GM13977 (cell line): ENCODE measurements around the gene IPO9.

Experiments used
- DNase-seq: peaks from one replicate; pipeline ENCODE4 v3.0.0; 2012; ENCODE audit warnings: low spot score
- in situ Hi-C: fragments of 300-500 bp; cut with MboI; formaldehyde crosslinking; loops from one replicate; pipeline ENCODE4 v1.12.0; 2022; ENCODE audit warnings: low sequenced_read_pairs, low pct_unique_long_range_greater_than_20kb, mixed read lengths, inconsistent platforms; ENCODE audit not compliant: unreplicated experiment
- TF ChIP-seq, protein P1 (sequence below): IDR thresholded peaks from 2 replicates; pipeline ENCODE4 v1.5.1; 2012; ENCODE audit warnings: mild to moderate bottlenecking, control low read depth; ENCODE audit not compliant: insufficient read depth; ENCODE audit errors: extremely low read depth, missing control alignments

IPO9 gene

DNA sequence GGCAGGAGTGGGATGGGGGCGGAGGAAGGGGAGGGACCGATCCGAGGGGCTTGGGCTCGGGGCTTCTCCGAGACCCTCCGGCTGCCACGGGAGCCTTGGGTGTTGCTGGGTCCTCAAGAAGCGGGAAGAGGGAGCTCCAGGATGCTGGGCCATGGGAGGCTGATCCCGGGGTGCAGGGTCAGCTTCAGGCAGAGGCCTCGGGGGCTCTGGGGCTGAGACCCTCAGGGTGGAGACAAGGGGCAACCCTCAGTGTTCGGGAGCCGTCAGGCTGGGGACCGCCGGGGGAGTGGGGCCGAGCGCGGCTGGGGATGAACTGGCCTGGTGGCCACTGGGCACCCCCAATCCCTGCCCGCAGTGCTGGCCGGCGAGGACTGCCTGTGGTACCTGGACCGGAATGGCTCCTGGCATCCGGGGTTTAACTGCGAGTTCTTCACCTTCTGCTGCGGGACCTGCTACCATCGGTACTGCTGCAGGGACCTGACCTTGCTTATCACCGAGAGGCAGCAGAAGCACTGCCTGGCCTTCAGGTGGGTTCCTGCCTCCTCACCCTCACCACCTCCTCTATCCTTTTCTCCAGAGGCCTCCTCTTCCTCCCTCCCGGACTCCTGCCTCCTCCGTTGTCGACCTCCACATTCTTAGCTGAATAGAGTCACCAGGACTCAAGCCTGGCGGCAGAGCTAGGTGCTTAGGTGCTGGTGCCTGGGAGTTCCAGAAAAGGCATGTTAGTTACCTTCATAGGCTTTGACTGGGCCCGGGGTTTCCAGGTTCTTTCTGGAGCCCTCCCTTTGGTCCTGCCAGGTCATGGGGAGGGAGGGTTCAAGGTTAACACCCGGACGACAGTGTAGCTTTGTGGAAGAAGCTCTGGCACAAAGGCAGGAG, 60.4 kb downstream of the IPO9 start:
- DNase-seq, result peak; percentile 37
- TF ChIP-seq, protein P1, sequence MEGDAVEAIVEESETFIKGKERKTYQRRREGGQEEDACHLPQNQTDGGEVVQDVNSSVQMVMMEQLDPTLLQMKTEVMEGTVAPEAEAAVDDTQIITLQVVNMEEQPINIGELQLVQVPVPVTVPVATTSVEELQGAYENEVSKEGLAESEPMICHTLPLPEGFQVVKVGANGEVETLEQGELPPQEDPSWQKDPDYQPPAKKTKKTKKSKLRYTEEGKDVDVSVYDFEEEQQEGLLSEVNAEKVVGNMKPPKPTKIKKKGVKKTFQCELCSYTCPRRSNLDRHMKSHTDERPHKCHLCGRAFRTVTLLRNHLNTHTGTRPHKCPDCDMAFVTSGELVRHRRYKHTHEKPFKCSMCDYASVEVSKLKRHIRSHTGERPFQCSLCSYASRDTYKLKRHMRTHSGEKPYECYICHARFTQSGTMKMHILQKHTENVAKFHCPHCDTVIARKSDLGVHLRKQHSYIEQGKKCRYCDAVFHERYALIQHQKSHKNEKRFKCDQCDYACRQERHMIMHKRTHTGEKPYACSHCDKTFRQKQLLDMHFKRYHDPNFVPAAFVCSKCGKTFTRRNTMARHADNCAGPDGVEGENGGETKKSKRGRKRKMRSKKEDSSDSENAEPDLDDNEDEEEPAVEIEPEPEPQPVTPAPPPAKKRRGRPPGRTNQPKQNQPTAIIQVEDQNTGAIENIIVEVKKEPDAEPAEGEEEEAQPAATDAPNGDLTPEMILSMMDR, result no peak
- in situ Hi-C loops, result no loop called here

DNA sequence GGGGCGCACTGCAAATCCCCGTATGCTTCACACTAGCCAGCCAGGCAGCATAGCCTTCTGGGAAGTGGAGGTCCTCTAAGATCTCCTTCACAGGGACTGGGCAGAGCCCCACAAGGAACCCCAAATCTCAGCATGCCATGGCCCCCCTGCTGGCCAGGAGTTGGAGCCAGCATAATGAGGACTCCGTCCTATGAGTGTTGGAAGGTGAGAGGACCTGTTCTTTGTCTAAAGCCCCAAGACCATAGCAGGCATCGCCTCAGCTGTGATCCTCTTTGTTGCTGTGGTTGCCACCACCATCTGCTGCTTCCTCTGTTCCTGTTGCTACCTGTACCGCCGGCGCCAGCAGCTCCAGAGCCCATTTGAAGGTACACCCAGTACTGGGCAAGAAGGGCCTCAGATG, 61.3 kb downstream of the IPO9 start:
- DNase-seq, result peak; percentile 6
- in situ Hi-C loops, result loop anchor here (10.0 kb wide), 1 partner anchor 245 kb away; no protein-coding TSS in a partner anchor
- TF ChIP-seq, protein P1, result no peak

DNA sequence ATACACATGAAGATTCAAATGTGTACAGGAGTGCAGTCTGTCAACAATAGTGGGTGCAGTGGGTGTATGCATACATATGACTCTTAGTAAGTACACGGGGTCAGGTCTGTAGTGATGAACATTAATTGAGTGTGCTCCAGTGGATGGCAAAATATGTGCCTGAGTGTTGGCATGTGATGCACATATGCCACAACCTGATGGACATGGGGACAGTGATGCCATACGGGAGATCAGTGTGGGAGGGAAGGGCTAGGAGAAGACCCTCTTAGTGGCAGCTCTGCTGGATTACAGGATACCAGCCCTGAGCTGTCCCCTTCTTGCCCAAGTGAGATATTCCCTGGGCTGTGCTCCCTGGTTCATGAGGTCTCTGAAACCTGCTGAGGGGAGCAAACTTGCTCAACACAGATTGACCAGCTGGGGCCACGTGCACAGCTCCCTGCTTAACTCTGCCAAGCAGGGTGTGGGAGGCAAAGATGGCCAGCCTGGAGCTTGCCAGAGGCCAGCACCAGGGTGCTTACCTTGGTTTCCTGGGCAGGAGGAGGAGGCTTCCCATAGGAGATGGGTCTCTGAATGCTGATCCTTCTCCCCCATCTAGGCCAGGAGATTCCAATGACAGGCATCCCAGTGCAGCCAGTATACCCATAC, 62.0 kb downstream of the IPO9 start:
- in situ Hi-C loops, result loop anchor here (10.0 kb wide), 1 partner anchor 244 kb away; no protein-coding TSS in a partner anchor
- TF ChIP-seq, protein P1, result no peak
- peak; percentile 21 for DNase-seq

DNA sequence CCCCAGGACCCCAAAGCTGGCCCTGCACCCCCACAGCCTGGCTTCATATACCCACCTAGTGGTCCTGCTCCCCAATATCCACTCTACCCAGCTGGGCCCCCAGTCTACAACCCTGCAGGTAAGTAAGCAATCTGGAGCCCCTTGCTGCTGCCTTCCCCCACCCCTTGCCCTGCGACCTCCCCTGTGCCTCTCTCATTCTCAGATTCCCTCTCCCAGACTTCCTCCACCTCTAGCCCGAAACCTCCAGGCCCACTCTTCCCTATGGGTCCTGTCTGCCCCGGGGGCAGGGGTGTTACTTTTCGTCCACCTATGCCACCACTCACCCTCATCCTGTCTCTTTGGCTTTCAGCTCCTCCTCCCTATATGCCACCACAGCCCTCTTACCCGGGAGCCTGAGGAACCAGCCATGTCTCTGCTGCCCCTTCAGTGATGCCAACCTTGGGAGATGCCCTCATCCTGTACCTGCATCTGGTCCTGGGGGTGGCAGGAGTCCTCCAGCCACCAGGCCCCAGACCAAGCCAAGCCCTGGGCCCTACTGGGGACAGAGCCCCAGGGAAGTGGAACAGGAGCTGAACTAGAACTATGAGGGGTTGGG, 62.6 kb downstream of the IPO9 start:
- peak; percentile 3 for DNase-seq
- in situ Hi-C loops, result loop anchor here (10.0 kb wide), 1 partner anchor 243 kb away; no protein-coding TSS in a partner anchor
- TF ChIP-seq, protein P1, result no peak

DNA sequence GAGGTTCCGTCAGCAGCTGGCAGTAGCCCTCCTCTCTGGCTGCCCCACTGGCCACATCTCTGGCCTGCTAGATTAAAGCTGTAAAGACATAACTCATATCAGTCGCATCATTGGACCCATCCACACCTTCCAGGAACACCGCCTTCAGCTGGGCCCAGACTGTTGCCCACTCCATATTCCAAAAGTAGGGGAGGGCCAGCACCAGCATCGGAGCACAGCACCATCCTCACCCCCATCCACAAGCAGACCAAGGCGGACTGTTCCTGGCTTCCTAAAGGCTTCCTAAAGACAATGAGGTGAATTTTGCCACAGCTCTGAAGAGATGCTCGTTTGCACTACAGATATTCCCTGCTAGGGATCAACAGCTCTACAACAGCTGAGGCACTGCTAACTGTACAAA, 63.3 kb downstream of the IPO9 start:
- TF ChIP-seq, protein P1, result no peak
- DNase-seq, result peak; percentile 4
- in situ Hi-C loops, result loop anchor here (10.0 kb wide), 1 partner anchor 243 kb away; no protein-coding TSS in a partner anchor

DNA sequence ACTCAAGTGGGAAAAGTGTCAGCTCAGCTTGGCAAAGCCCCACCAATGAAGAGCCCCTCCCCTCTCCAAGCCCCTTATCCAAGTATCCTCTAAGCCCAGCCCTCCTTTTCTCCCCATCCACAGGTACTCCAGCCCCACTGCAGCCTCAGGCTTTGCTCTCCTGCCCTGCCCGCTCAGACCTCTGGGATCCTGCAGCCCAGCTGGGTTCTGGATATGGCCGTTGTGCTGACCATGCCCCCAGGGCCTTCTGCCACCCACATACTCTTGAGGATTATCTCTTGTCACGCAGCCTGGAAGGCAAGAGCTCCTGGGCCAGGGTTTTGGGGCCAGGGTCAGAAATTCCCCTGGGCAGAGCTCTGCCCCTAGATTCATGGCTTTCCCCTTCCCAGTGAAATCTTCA, 64.5 kb downstream of the IPO9 start:
- TF ChIP-seq, protein P1, result no peak
- in situ Hi-C loops, result loop anchor here (10.0 kb wide), 1 partner anchor 241 kb away; no protein-coding TSS in a partner anchor
- DNase-seq, result no peak
